Activated CD4-positive, alpha-beta T cell treated with anti-CD3 and anti-CD28 coated beads, Interleukin-2, amount 10 ng/mL, durations not matched to agents 24 days and 14 days (primary cell): ENCODE results near the gene HERC2. TPM values are rescaled to one million over a fixed set of nuclear protein-coding genes. Genes with fewer than 3 reads are reported as not detected.

Experiments used
- DNase-seq: peaks from one replicate; pipeline ENCODE4 v3.0.0; 2022
- H3K27ac Mint-ChIP-seq: one replicate; pipeline ENCODE4 v1.8.0; 2022; ENCODE audit warnings: mild to moderate bottlenecking, mixed read lengths
- H3K27me3 Mint-ChIP-seq: one replicate; pipeline ENCODE4 v1.8.0; 2022; ENCODE audit warnings: mixed read lengths
- H3K36me3 Mint-ChIP-seq: one replicate; pipeline ENCODE4 v1.8.0; 2022; ENCODE audit warnings: low read depth, mild to moderate bottlenecking, mixed read lengths
- H3K4me1 Mint-ChIP-seq: one replicate; pipeline ENCODE4 v1.8.0; 2021; ENCODE audit warnings: mixed read lengths
- H3K4me3 Mint-ChIP-seq: one replicate; pipeline ENCODE4 v1.8.0; 2022; ENCODE audit warnings: mild to moderate bottlenecking, moderate library complexity, mixed read lengths
- H3K9me3 Mint-ChIP-seq: one replicate; pipeline ENCODE4 v1.8.0; 2021; ENCODE audit warnings: mixed read lengths
- intact Hi-C: fragments of 100-400 bp; cut with micrococcal nuclease; formaldehyde crosslinking; loops from one replicate; pipeline ENCODE4 v1.15.1; 2023
- total RNA-seq: library from RNA; stranded (reverse); gene quantifications from 2 replicates; pipeline ENCODE4 v1.2.3, GENCODE V29; 2022

Gene HERC2
- total RNA-seq, 1 donor from 2014 or later, result 43.8 TPM

- DNase-seq, result no peak
- no peak overlapping the region for H3K27ac Mint-ChIP-seq
- peaks cover 21% of the 10 kb centered on the region for H3K27me3 Mint-ChIP-seq
- no peaks in the 10 kb centered on the region for H3K9me3 Mint-ChIP-seq
- peaks cover 13% of the 10 kb centered on the region for H3K36me3 Mint-ChIP-seq
- no peak overlapping the region for H3K4me3 Mint-ChIP-seq
- intact Hi-C loops, result no loop called here
- peaks cover 7% of the 10 kb centered on the region for H3K4me1 Mint-ChIP-seq
Measured at GRCh38 chr15:28109626-28110455, 212.1 kb downstream of the HERC2 start.

DNA sequence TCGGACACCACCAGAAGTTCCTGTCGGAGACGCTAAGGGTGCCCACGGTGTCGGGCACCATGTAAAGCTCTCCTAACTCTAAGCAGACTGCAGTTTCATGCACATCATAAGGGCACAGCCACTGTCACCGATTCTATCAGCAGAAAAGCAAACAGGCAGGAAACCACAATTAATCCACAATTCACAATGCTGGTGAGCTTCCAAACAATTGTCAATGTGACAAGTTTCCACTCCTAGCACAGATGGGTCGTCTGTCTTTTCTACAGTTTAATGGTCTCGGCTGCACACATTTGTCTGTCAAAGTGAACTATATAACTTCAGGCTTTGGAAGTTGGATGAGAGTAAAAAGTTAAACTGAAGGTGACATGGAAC, 214.1 kb downstream of the HERC2 start:
- Mint-ChIP-seq H3K27me3 (peaks cover 29% of the 10 kb centered on the region), H3K4me1 (peaks cover 7% of the 10 kb centered on the region), H3K4me3 (peak overlapping the region; percentile 83), H3K27ac (no peak overlapping the region), H3K36me3 (peaks cover 11% of the 10 kb centered on the region), H3K9me3 (no peaks in the 10 kb centered on the region)
- intact Hi-C loops, result no loop called here
- no peak for DNase-seq

DNA sequence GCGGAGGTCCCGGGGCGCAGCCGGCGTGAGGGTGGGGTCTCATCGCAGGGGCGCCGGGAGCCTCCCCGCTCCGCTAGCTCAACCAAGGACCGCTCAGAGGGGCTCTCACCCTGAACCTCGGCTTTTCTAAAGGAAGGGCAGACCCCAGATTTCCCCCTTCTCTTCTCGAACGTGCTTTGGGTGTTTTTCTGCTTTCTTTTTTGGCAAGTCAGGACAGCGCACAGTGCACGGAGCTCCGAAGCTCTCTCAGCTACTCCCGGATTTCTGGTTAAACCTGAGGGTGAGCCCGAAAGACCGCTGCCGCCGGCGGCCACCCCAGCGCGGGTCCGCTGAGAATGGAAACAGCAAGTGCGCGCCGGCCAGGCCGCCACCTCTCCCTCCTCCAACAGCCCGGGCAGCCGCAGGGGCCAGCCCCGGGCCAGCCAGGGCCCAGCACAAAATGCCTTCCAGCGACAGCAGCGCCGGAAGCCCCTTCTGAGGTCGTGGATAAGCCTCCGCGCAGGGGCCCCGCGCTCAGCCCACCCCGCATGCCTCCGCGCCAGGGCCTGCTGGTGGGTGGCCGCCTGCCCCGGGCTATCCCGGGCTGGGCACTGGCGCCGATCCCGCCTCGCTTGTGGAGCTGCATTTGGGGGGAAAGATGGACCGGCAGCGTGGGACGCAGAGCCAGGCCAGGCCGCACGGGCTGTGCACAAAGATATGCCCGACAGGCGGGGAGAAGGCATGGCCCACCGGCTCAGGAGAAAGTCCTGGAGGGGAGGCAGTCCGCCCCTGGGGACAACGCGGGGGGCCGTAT, 214.7 kb downstream of the HERC2 start:
- H3K27me3 Mint-ChIP-seq, result peaks cover 29% of the 10 kb centered on the region
- peak; percentile 69 for DNase-seq
- peak overlapping the region; percentile 83 for H3K4me3 Mint-ChIP-seq
- H3K9me3 Mint-ChIP-seq, result no peaks in the 10 kb centered on the region
- H3K27ac Mint-ChIP-seq, result no peak overlapping the region
- intact Hi-C loops, result no loop called here
- peaks cover 7% of the 10 kb centered on the region for H3K4me1 Mint-ChIP-seq
- peaks cover 11% of the 10 kb centered on the region for H3K36me3 Mint-ChIP-seq

- peak; percentile 74 for DNase-seq
- Mint-ChIP-seq H3K36me3 (peaks cover 3% of the 10 kb centered on the region), H3K27me3 (peaks cover 29% of the 10 kb centered on the region), H3K4me1 (peaks cover 7% of the 10 kb centered on the region), H3K9me3 (no peaks in the 10 kb centered on the region), H3K4me3 (peak overlapping the region; percentile 72), H3K27ac (no peak overlapping the region)
- intact Hi-C loops, result no loop called here
Measured at GRCh38 chr15:28106294-28107110, 215.5 kb downstream of the HERC2 start.

GRCh38 chr15:28105793-28106192, 216.2 kb downstream of the HERC2 start:
- Mint-ChIP-seq H3K27me3 (peaks cover 29% of the 10 kb centered on the region), H3K4me1 (peaks cover 7% of the 10 kb centered on the region), H3K36me3 (no peaks in the 10 kb centered on the region), H3K27ac (peak overlapping the region; percentile 15), H3K4me3 (peak overlapping the region; percentile 72), H3K9me3 (no peaks in the 10 kb centered on the region)
- intact Hi-C loops, result no loop called here
- DNase-seq, result no peak

DNA sequence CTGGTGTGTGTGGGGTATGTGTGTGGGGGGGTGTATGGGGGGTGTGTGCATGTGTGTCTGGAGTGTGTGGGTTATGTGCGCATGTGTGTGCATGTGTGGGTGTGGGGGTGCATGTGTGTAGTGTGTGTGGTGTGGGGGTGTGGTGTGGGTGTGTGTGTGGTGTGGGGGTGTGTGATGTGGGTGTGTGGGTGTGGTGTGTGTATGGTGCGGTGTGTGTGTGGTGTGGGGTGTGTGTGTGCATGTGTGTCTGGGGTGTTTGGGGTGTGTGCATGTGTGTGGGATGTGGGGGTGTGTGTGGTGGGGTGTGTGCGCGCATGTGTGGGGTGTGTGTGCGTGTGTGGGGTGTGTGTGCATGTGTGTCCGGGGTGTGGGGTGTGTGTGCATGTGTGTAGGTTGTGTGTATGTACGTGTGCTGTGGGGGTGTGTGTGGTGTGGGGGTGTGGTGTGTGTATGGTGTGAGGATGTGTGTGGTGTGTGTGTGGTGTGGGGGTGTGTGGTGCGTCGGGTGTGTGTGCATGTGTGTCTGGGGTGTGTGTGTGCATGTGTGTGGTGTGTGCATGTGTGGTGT, 216.7 kb downstream of the HERC2 start:
- H3K9me3 Mint-ChIP-seq, result no peaks in the 10 kb centered on the region
- no peaks in the 10 kb centered on the region for H3K36me3 Mint-ChIP-seq
- H3K4me3 Mint-ChIP-seq, result peak overlapping the region; percentile 72
- intact Hi-C loops, result no loop called here
- DNase-seq, result no peak
- peaks cover 33% of the 10 kb centered on the region for H3K27me3 Mint-ChIP-seq
- no peak overlapping the region for H3K27ac Mint-ChIP-seq
- H3K4me1 Mint-ChIP-seq, result peaks cover 7% of the 10 kb centered on the region

GRCh38 chr15:28104326-28104725, 217.7 kb downstream of the HERC2 start:
- intact Hi-C loops, result no loop called here
- peaks cover 42% of the 10 kb centered on the region for H3K27me3 Mint-ChIP-seq
- no peak overlapping the region for H3K4me3 Mint-ChIP-seq
- no peak overlapping the region for H3K27ac Mint-ChIP-seq
- no peaks in the 10 kb centered on the region for H3K36me3 Mint-ChIP-seq
- DNase-seq, result no peak
- H3K4me1 Mint-ChIP-seq, result peaks cover 10% of the 10 kb centered on the region
- H3K9me3 Mint-ChIP-seq, result no peaks in the 10 kb centered on the region

GRCh38 chr15:28103831-28104230, 218.1 kb downstream of the HERC2 start:
- no peak for DNase-seq
- Mint-ChIP-seq H3K4me1 (peaks cover 10% of the 10 kb centered on the region), H3K9me3 (no peaks in the 10 kb centered on the region), H3K27ac (no peak overlapping the region), H3K36me3 (no peaks in the 10 kb centered on the region), H3K27me3 (peaks cover 45% of the 10 kb centered on the region), H3K4me3 (no peak overlapping the region)
- intact Hi-C loops, result no loop called here

DNA sequence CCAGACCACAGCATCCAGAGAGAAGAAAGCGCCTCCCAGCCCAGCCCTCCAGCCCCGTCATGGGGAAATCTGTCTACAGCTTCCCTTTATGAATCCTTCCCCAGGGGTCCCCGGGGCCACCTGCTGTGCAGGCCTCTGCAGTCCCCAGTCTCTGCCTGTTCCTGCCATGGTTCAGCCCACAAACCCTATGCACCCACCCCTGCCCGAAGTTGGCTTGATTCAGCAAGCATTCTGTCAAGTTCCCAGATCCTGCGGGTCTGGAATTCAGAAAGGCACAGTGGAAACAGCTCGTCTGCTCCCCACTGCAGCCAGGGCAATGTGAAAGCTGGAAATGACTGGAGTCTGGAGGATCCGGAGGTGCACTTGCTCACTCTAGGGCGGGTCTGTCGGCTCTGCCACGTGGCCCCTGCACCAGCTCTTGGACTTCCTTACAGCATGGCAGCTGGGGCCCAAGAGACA, 220.0 kb downstream of the HERC2 start:
- no peak overlapping the region for H3K4me3 Mint-ChIP-seq
- no peak overlapping the region for H3K27ac Mint-ChIP-seq
- H3K9me3 Mint-ChIP-seq, result no peaks in the 10 kb centered on the region
- intact Hi-C loops, result no loop called here
- peaks cover 50% of the 10 kb centered on the region for H3K27me3 Mint-ChIP-seq
- H3K36me3 Mint-ChIP-seq, result no peaks in the 10 kb centered on the region
- H3K4me1 Mint-ChIP-seq, result peaks cover 17% of the 10 kb centered on the region
- no peak for DNase-seq

- DNase-seq, result no peak
- Mint-ChIP-seq H3K4me3 (no peak overlapping the region), H3K27me3 (peaks cover 51% of the 10 kb centered on the region), H3K27ac (no peak overlapping the region), H3K9me3 (no peaks in the 10 kb centered on the region), H3K4me1 (peaks cover 18% of the 10 kb centered on the region), H3K36me3 (no peaks in the 10 kb centered on the region)
- intact Hi-C loops, result no loop called here
Measured at GRCh38 chr15:28101201-28101600, 220.8 kb downstream of the HERC2 start.

- intact Hi-C loops, result no loop called here
- H3K4me1 Mint-ChIP-seq, result peaks cover 17% of the 10 kb centered on the region
- peaks cover 51% of the 10 kb centered on the region for H3K27me3 Mint-ChIP-seq
- no peak for DNase-seq
- no peaks in the 10 kb centered on the region for H3K9me3 Mint-ChIP-seq
- H3K27ac Mint-ChIP-seq, result no peak overlapping the region
- no peaks in the 10 kb centered on the region for H3K36me3 Mint-ChIP-seq
- peak overlapping the region; percentile 2 for H3K4me3 Mint-ChIP-seq
Measured at GRCh38 chr15:28100516-28101195, 221.3 kb downstream of the HERC2 start.

- intact Hi-C loops, result no loop called here
- Mint-ChIP-seq H3K27me3 (peaks cover 48% of the 10 kb centered on the region), H3K27ac (no peak overlapping the region), H3K36me3 (no peaks in the 10 kb centered on the region), H3K9me3 (no peaks in the 10 kb centered on the region), H3K4me3 (peak overlapping the region; percentile 31), H3K4me1 (peaks cover 16% of the 10 kb centered on the region)
- DNase-seq, result no peak
Measured at GRCh38 chr15:28099555-28100140, 222.3 kb downstream of the HERC2 start.
